ENCODE measurements around the gene TLR1. TPM values are rescaled to one million over a fixed set of nuclear protein-coding genes. Genes with fewer than 3 reads are reported as not detected.
A peak's percentile ranks its signal among the peaks of the same experiment; 100 is the strongest.
"Not testable (repeated sequence)": the region's sequence is repeated elsewhere in the genome, so short reads cannot be mapped to it uniquely, and the experiment has no call there.

Gene TLR1
- total RNA-seq, 2 experiments from 2014 or later = 14.9 to 17.2 TPM

DNA sequence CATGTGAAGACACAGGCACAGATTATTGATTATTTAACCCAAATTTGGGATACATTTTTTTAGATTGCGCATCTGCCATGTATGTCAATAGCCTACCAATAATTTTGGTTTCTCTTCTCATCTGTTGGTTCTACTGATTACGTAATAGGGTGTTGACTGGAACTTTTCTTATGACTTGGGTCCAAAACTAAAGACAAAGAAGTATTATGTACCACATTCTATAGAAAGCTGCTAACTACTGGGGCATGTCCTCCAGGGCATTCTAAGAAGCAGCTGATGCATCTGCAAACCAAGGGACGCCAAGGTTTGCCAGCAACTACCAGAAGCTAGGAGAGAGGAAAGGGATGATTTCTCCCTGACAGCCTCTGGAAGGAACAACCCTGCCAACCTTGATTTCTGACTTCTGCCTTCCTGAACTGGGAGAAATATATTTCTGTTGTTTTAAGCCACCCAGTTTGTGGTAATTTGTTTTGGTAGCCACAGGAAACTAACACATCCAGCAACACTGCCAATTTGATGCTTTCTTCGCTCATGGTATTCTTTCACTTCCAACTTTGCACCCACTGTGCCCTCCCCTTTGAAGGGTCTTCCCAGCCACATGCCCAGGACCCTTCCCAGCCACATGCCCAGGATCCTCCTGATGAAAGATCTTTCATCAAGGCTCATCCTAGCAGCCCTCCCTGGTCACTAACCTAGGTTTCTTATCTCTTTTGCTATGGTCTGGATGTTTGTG, 15.9 kb upstream of the TLR1 start:
- POLR2A ChIA-PET = interaction anchor here (0.6 kb wide), 1 partner anchor 65 kb away, joined by 3 read pairs; no protein-coding TSS in a partner anchor
- DNase-seq (no peak), ATAC-seq (ENCODE audit: low read depth) (no peak)
- Mint-ChIP-seq H3K4me3 (no peak overlapping the region), H3K36me3 (peaks cover 8% of the 10 kb centered on the region), H3K27ac (peak overlapping the region; percentile 48), H3K9me3 (peaks cover 15% of the 10 kb centered on the region), H3K27me3 (peaks cover 2% of the 10 kb centered on the region), H3K4me1 (peaks cover 7% of the 10 kb centered on the region)

DNA sequence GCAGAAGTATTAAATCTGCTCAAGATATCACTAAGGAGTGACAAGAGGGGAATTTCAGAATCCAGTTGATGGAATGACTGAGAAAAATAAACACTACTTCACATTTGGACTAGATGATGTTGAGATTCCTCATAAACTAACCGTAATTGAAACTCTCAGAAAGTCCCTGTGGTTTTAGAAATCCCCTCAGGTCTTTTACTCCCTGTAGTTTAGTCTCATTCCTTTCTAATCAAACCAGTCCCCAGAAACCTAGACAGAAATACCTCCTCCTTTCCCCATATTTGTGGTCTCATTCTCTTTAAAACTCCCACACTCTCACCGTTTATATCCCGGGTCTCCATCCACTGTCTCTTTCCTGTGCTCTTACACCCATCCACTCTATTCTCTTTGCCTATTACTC, 15.0 kb upstream of the TLR1 start:
- POLR2A ChIA-PET = no interaction called here
- peaks cover 3% of the 10 kb centered on the region for H3K27me3 Mint-ChIP-seq
- H3K36me3 Mint-ChIP-seq = peaks cover 10% of the 10 kb centered on the region
- DNase-seq (no peak), ATAC-seq (ENCODE audit: low read depth) (no peak)
- H3K4me3 Mint-ChIP-seq = no peak overlapping the region
- H3K9me3 Mint-ChIP-seq = peaks cover 13% of the 10 kb centered on the region
- H3K4me1 Mint-ChIP-seq = peaks cover 7% of the 10 kb centered on the region
- H3K27ac Mint-ChIP-seq = no peak overlapping the region

DNA sequence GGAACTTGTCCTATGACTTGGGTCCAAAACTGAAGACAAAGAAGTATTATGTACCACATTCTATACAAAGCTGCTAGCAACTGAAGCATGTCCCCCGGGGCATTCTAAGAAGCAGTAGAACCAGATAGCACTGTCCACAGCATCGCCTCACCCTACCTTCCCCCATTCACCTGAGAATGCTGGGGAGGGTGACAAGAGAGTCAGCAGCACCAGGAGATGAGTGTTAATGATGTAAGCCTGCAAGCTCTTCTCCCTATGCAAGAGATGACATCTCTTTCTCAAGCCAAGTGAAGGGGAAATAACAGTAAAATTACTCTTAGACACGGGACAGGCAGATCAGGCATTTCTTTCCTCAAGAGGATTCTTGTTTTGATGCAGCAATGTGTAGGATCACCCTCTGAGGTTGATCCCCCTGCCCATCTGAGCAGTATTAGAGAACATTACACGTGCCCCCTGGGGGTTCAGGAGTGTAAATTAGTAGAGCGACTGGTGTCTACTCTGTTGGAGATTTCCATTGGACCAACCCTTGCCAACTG, 13.9 kb upstream of the TLR1 start:
- Mint-ChIP-seq H3K4me3 (no peak overlapping the region), H3K4me1 (peaks cover 9% of the 10 kb centered on the region), H3K36me3 (peaks cover 11% of the 10 kb centered on the region), H3K27me3 (peaks cover 3% of the 10 kb centered on the region), H3K27ac (no peak overlapping the region), H3K9me3 (peaks cover 15% of the 10 kb centered on the region)
- POLR2A ChIA-PET = no interaction called here
- DNase-seq (no peak), ATAC-seq (ENCODE audit: low read depth) (no peak)

DNA sequence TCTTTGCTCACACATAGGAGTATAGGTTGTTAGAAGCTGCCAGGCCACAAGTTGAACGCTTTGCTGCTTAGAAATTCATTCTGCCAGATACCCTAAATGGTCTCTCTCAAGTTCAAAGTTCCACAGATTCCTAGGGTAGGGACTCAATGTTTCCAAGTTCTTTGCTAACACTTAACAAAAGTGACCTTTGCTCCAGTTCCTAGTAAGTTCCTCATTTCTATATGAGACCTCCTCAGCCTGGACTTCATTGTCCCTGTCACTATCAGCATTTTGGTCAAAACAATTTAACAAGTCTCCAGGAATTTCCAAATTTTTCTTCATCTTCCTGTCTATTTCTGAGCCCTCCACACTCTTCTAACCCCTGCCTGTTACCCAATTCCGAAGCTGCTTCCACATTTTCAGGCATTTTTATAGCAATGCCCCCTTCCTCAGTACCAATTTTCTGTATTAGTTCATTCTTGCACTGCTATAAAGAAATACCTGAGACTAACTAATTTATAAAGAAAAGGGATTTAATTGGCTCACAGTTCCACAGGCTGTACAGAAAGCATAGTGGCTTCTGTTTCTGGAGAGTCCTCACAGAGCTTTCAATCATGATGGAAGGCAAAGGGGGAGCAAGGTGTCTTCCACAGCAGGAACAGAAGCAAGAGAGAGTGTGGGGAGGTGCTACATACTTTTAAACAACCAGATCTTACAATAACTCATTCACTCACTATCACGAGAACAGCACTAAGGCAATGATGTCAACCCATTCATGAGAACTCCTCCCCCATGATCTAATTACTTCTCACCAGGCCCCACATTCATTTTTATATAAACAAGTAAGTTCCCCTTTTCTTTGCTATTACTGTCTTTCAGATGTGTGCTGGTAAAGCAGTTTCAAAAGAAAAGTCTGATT, 11.5 kb upstream of the TLR1 start:
- Mint-ChIP-seq H3K9me3 (peaks cover 5% of the 10 kb centered on the region), H3K4me1 (peaks cover 9% of the 10 kb centered on the region), H3K27ac (no peak overlapping the region), H3K27me3 (peaks cover 3% of the 10 kb centered on the region), H3K4me3 (no peak overlapping the region), H3K36me3 (peaks cover 7% of the 10 kb centered on the region)
- DNase-seq (no peak), ATAC-seq (ENCODE audit: low read depth) (no peak)
- POLR2A ChIA-PET = no interaction called here

DNA sequence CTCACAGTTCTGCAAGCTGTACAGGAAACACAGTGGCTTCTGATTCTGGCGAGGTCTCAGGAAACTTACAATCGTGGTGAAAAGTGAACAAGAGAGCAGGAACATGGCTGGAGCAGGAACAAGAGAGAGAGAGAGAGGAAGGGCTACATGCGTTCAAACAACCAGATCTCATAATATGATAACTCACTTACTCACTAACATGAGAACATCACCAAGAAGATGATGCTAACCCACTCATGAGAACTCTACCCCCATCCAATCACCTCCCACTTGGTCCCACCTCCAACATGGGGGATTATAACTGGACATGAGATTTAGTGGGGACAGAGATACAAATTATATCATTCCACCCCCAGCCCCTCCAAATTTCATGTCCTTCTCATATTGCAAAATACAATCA, 9.8 kb upstream of the TLR1 start:
- Mint-ChIP-seq H3K4me1 (peaks cover 5% of the 10 kb centered on the region), H3K4me3 (no peak overlapping the region), H3K36me3 (peaks cover 7% of the 10 kb centered on the region), H3K27ac (peak overlapping the region; percentile 18), H3K9me3 (peaks cover 5% of the 10 kb centered on the region), H3K27me3 (peaks cover 3% of the 10 kb centered on the region)
- DNase-seq (no peak), ATAC-seq (ENCODE audit: low read depth) (no peak)
- POLR2A ChIA-PET = no interaction called here

DNA sequence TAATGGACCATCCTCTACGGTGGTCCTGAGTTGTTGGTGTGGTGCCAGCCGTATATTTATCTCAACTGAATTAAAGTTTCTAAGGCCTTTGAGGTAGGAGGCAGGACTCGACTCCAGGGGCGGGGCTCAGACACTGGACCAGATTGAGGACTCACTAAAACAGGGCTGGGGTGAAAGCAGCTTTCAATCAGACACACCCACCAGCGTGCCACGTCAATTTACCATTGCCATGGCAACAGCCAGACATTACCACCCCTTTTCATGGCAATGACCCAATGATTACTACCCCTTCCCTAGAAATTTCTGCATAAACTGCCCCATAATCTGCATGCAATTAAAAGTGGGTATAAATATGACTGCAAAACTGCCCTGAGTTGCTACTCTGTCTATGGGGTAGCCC, 6.7 kb upstream of the TLR1 start:
- DNase-seq = no peak
- Mint-ChIP-seq H3K36me3 (peaks cover 5% of the 10 kb centered on the region), H3K9me3 (peaks cover 5% of the 10 kb centered on the region), H3K27me3 (peaks cover 3% of the 10 kb centered on the region), H3K27ac (no peak overlapping the region), H3K4me1 (peaks cover 2% of the 10 kb centered on the region), H3K4me3 (no peak overlapping the region)
- POLR2A ChIA-PET = no interaction called here
- no peak for ATAC-seq (ENCODE audit: low read depth)

DNA sequence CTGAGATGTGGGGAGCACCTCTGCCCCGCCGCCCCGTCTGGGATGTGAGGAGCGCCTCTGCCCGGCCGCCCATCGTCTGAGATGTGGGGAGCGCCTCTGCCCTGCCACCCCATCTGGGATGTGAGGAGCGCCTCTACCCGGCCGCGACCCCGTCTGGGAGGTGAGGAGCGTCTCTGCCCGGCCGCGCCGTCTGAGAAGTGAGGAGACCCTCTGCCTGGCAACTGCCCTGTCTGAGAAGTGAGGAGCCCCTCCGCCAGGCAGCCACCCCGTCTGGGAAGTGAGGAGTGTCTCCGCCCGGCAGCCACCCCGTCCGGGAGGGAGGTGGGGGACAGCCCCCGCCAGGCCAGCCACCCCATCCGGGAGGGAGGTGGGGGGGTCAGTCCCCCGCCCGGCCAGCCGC, 2.9 kb upstream of the TLR1 start:
- DNase-seq; H3K9me3 Mint-ChIP-seq; H3K27me3 Mint-ChIP-seq; H3K4me3 Mint-ChIP-seq; POLR2A ChIA-PET; ATAC-seq (ENCODE audit: low read depth); H3K27ac Mint-ChIP-seq: not testable (repeated sequence)
- Mint-ChIP-seq H3K4me1 (peaks cover 23% of the 10 kb centered on the region), H3K36me3 (peaks cover 15% of the 10 kb centered on the region)

DNA sequence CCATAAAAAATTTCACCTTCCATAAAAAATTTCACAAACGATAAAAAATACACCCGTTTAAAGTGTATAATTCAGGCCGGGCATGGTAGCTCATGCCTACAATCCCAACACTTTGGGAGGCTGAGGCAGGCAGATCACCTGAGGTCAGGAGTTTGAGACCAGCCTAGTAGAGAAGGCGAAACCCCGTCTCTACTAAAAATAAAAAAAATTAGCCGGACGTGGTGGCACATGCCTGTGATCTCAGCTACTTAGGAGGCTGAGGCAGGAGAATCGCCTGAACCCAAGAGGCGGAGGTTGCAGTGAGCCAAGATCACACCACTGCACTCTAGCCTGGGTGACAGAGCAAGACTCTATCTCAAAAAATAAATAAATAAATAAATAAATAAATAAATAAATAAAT, 1.7 kb upstream of the TLR1 start:
- POLR2A ChIA-PET = interaction anchor here (1.2 kb wide), 1 partner anchor 15 kb away, joined by 5 read pairs; no protein-coding TSS in a partner anchor
- peak overlapping the region; percentile 99 for H3K4me3 Mint-ChIP-seq
- not testable (repeated sequence) for H3K27ac Mint-ChIP-seq; ATAC-seq (ENCODE audit: low read depth); H3K9me3 Mint-ChIP-seq; DNase-seq; H3K27me3 Mint-ChIP-seq
- peaks cover 22% of the 10 kb centered on the region for H3K36me3 Mint-ChIP-seq
- H3K4me1 Mint-ChIP-seq = peaks cover 23% of the 10 kb centered on the region

DNA sequence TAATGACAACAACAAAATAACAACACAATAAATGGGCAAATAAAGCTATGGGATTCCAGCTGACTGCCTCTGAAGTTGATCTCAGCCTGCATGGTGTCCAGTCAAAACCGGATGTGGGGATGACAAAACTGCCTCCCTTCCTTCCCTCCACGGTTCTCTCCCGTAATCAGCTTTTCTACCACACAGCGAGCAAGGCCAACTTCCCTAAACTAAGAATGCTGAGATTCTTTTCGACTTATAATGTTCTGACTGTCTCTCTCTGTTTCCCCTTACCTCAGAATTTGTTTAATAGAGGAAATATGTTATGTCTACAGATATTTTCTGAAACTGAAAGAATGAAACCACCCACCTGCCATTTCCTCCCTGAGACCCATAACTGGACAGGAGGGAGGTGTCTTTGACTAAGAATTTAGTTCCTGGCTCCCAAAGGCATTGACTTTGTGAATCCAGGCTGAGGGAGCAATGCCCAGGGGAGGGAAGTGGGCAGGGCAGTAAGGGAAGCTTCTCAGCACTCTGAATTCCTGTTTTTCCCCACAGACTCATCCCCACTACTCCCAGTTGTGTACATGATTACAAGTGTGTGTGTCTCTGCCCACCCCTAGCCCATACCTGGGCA, 1.0 kb upstream of the TLR1 start:
- Mint-ChIP-seq H3K36me3 (peaks cover 28% of the 10 kb centered on the region), H3K4me1 (peaks cover 23% of the 10 kb centered on the region), H3K4me3 (peak overlapping the region; percentile 99), H3K27me3 (no peaks in the 10 kb centered on the region), H3K27ac (peak overlapping the region; percentile 97), H3K9me3 (peaks cover 3% of the 10 kb centered on the region)
- ATAC-seq (ENCODE audit: low read depth) = peak; percentile 12
- POLR2A ChIA-PET = interaction anchor here (1.2 to 1.3 kb wide), 2 partner anchors 14 to 53 kb away, joined by 5 read pairs; no protein-coding TSS in a partner anchor
- no peak for DNase-seq

DNA sequence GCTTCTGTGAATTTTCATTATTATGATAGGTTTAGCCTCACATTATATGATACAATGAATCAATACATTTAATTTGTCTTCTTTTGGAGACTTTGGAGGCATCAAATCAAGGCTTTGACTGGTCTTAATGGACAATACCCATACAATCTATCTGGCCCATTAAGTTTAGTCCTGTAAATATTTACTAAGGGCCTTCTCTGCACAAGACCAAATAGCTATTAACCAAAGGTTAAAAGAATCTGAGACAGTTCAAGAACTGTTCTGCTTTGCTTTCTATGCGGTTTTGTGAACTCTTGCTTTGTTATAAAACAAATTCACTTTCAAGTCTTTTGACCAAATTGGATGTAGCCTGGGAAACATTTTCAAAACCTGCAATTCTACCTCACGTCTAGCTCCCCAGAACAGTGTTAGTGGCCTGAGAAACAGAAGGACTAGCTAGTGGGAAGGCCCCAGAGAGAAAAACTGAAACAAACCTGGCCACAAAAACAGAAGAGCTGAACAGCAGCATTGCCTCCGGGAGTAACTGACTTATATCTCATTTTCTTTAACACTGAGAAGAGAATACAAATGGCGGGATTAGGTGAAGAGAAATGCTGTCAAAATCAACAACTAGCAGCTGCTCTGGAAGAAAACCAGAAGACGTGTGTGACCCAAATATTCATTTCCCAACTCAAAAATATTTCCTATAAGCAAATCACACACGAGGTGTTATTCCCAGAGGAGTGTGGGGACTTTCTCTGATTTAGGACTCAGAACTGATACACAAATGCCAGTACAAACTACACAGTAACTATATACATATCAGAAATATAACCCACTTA, 548 bp downstream of the TLR1 start:
- H3K9me3 Mint-ChIP-seq = peaks cover 13% of the 10 kb centered on the region
- no peak for DNase-seq
- H3K27me3 Mint-ChIP-seq = no peaks in the 10 kb centered on the region
- peaks cover 23% of the 10 kb centered on the region for H3K4me1 Mint-ChIP-seq
- H3K36me3 Mint-ChIP-seq = peaks cover 44% of the 10 kb centered on the region
- POLR2A ChIA-PET = interaction anchor here (0.6 to 1.5 kb wide), 8 partner anchors 13 to 966 kb away, joined by 3 to 7 read pairs (median 4); partner anchors contain the start of gene FAM114A1
- peak overlapping the region; percentile 97 for H3K27ac Mint-ChIP-seq
- peak overlapping the region; percentile 99 for H3K4me3 Mint-ChIP-seq
- peak; percentile 48 for ATAC-seq (ENCODE audit: low read depth)

DNA sequence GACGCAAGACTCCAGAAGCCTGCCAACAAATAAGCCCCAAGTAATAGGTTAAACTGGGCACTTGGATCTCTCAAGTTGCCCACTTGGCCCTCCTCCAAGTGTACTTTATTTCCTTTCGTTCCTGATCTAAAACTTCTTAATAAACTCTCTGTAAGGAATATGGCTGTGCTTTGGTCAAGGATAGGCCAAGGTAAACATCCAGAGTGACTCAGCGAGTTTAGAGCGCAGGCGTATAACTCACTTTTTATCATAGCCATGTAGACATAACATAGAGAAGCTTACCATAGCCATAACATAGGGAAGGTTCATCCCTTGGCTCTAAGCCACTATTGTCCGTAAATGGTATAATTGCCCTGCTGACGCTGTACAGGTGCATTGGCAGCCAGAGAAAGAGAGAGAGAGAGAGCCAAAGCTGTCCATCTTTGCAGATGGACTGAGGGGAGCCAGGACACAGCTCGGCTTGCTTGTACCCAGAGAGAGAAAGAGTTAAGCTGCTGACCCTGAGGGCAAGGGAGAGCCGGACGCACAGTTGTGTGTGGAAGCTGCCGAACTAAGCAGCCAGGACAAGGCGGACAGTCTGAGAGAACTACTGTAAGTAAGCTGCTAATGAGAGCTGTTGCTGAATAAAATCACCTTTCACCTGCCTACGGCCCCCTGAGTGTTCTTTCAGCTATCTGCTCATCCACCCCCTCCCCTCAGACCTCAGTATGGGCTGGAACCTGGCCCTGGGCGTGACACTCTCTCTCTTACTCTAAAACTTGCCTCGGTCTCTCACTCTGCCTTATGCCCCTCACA, 1.8 kb downstream of the TLR1 start:
- Mint-ChIP-seq H3K27me3 (no peaks in the 10 kb centered on the region), H3K4me1 (peaks cover 23% of the 10 kb centered on the region), H3K36me3 (peaks cover 54% of the 10 kb centered on the region), H3K4me3 (peak overlapping the region; percentile 99), H3K9me3 (peaks cover 14% of the 10 kb centered on the region), H3K27ac (no peak overlapping the region)
- ATAC-seq (ENCODE audit: low read depth) (no peak), DNase-seq (no peak)
- POLR2A ChIA-PET = interaction anchor here (1.5 kb wide), 1 partner anchor 12 kb away, joined by 7 read pairs; no protein-coding TSS in a partner anchor

DNA sequence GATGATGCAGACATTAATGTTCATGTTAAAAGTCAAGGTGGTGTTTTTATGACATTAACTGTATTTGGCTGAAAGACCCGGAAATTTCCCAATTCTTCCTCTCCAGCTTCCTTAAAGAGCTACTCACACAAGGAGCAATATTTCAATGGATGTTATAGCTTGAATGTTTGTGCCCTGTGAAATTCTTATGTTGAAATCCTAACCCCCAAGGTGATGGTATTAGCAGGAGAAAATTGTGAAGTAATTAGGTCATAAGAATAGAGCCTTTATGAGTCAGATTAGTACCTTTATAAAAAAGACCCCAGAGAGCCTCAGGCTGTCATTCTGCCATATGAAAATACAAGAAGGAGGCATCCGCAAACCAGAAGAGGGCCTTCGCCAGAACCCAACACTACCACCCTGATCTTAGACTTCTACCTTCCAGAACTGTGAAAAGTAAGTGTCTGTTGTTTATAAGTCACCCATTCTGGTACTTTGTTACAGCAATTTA, 3.6 kb downstream of the TLR1 start:
- Mint-ChIP-seq H3K36me3 (peaks cover 65% of the 10 kb centered on the region), H3K4me1 (peaks cover 23% of the 10 kb centered on the region), H3K4me3 (no peak overlapping the region), H3K9me3 (peaks cover 18% of the 10 kb centered on the region), H3K27ac (no peak overlapping the region), H3K27me3 (no peaks in the 10 kb centered on the region)
- ATAC-seq (ENCODE audit: low read depth) (no peak), DNase-seq (no peak)
- POLR2A ChIA-PET = no interaction called here
